HepG2 (cell line): ENCODE data around the gene SP3. TPM values are rescaled to one million over a fixed set of nuclear protein-coding genes. Genes with fewer than 3 reads are reported as not detected.

Experiments used
- ATAC-seq: fragments of 200-7000 bp; cut with Tn5 transposase; 3 replicates; pipeline ENCODE4 v1.9.1; 2020; ENCODE audit warnings: mild to moderate bottlenecking, moderate library complexity
- BruUV-seq: library from RNA; stranded (reverse); fragments of 400-500 nt; replicated peaks from 2 replicates; lab custom pipeline; 2021; lab: Mats Ljungman, UMichigan
- CTCF ChIA-PET: fragments of 300-600 bp; formaldehyde crosslinking; extraction: SDS; loops from one replicate; lab custom pipeline; 2021; ENCODE audit warnings: low total read pairs, inconsistent platforms, low intra/inter-chr PET ratio; lab: Yijun Ruan, JAX
- POLR2A ChIA-PET: fragments of 350-600 bp; sonication (Branson Sonifier 250); formaldehyde crosslinking; loops from one replicate; lab custom pipeline; 2020; ENCODE audit warnings: antibody characterized with exemption, inconsistent platforms; lab: Yijun Ruan, JAX
- DNase-seq: peaks from one replicate; pipeline ENCODE4 v3.0.0-alpha.2; 2015; ENCODE audit warnings: low spot score
- FAIRE-seq: peaks from 3 replicates; lab custom pipeline; 2011; peaks lifted over from hg19 to GRCh38; lab: Jason Lieb, UNC
- H2AFZ ChIP-seq: one replicate; pipeline ENCODE4 v1.6.1; 2011; ENCODE audit warnings: low read length, inconsistent platforms
- H3K27ac ChIP-seq: fragments of 300-600 bp; 3 replicates; pipeline ENCODE4 v1.8.0; 2011; ENCODE audit warnings: mixed run types, mild to moderate bottlenecking, mixed read lengths, low read length, inconsistent platforms; ENCODE audit not compliant: insufficient read depth; ENCODE audit errors: extremely low read length
- H3K27me3 ChIP-seq, 2 experiments: fragments of 200-600 bp in 1 of 2; 2 replicates in 1 of 2; 3 replicates in 1 of 2; pipeline versions ENCODE4 v1.6.0 to v1.8.0; 2011; ENCODE audit warnings: low read length in 2 of 2, mild to moderate bottlenecking in 2 of 2, moderate library complexity in 2 of 2, inconsistent platforms in 1 of 2; ENCODE audit not compliant: insufficient read depth in 2 of 2, control insufficient read depth in 1 of 2
- H3K36me3 ChIP-seq, 2 experiments: fragments of 200-600 bp in 1 of 2; replicated peaks in 1 of 2; 2 replicates in 1 of 2; 3 replicates in 1 of 2; pipeline versions ENCODE4 v1.5.1 to v1.8.0; 2011; ENCODE audit warnings: low read length in 2 of 2, inconsistent platforms in 1 of 2; ENCODE audit not compliant: insufficient read depth in 2 of 2, control insufficient read depth in 1 of 2
- H3K4me1 ChIP-seq: 2 replicates; pipeline ENCODE4 v1.5.1; 2012; ENCODE audit warnings: low read length, inconsistent platforms; ENCODE audit not compliant: insufficient read depth
- H3K4me2 ChIP-seq: 2 replicates; pipeline ENCODE4 v1.6.0; 2011; ENCODE audit warnings: low read depth, low read length, inconsistent platforms
- H3K4me3 ChIP-seq, 3 experiments: fragments of 200-600 bp in 1 of 3; sonication (generic), shearing (Covaris generic) in 1 of 3; replicated peaks in 1 of 3; 2 replicates each; pipeline ENCODE4 v1.5.1; 2011 to 2016; ENCODE audit warnings: low read length in 3 of 3, inconsistent platforms in 2 of 3, low read depth in 2 of 3, mild to moderate bottlenecking in 2 of 3, control low read depth in 1 of 3, mixed read lengths in 1 of 3; ENCODE audit not compliant: insufficient read depth in 1 of 3
- H3K79me2 ChIP-seq: one replicate; pipeline ENCODE4 v1.6.1; 2011; ENCODE audit warnings: low read length, inconsistent platforms; ENCODE audit not compliant: insufficient read depth
- H3K9ac ChIP-seq: 2 replicates; pipeline ENCODE4 v1.6.0; 2011; ENCODE audit warnings: mild to moderate bottlenecking, low read depth, low read length, inconsistent platforms; ENCODE audit not compliant: insufficient read depth
- H3K9me3 ChIP-seq: 2 replicates; pipeline ENCODE4 v1.5.1; 2012; ENCODE audit warnings: mild to moderate bottlenecking, low read length
- H4K20me1 ChIP-seq: 2 replicates; pipeline ENCODE4 v1.6.0; 2011; ENCODE audit warnings: inconsistent platforms, mild to moderate bottlenecking, low read length, moderate library complexity; ENCODE audit not compliant: insufficient read depth
- AGO2 ChIP-seq: fragments of 200-400 bp; formaldehyde crosslinking; optimal IDR thresholded peaks from 2 replicates; pipeline ENCODE3; 2017; ENCODE audit warnings: mild to moderate bottlenecking, low read depth, low read length, moderate library complexity
- AKAP8 ChIP-seq: sonication (generic); formaldehyde crosslinking; IDR thresholded peaks from 2 replicates; pipeline ENCODE4 v1.5.1; 2020; ENCODE audit warnings: mild to moderate bottlenecking, missing genetic modification reagents
- ELF1 ChIP-seq: sonication (generic); formaldehyde crosslinking; IDR thresholded peaks from 2 replicates; pipeline ENCODE4 v1.4.0; 2020; ENCODE audit warnings: missing genetic modification reagents
- FOXO1 ChIP-seq: sonication (generic); formaldehyde crosslinking; IDR thresholded peaks from 2 replicates; pipeline ENCODE4 v1.4.0; 2020; ENCODE audit warnings: missing genetic modification reagents
- JARID2 ChIP-seq: sonication (generic); formaldehyde crosslinking; IDR thresholded peaks from 2 replicates; pipeline ENCODE4 v1.8.1; 2023; ENCODE audit warnings: missing genetic modification reagents, inconsistent platforms; ENCODE audit not compliant: insufficient replicate concordance
- KLF13 ChIP-seq: sonication (generic); formaldehyde crosslinking; IDR thresholded peaks from 2 replicates; pipeline ENCODE4 v1.4.0; 2020; ENCODE audit warnings: mild to moderate bottlenecking, missing genetic modification reagents
- LCORL ChIP-seq, 2 experiments: fragments of 450-650 bp in 1 of 2; sonication (generic) in 1 of 2; formaldehyde crosslinking in 1 of 2; IDR thresholded peaks; 2 replicates each; pipeline versions ENCODE4 v1.5.0 to v1.6.1; 2017 to 2020; ENCODE audit warnings: antibody characterized with exemption in 1 of 2, missing genetic modification reagents in 1 of 2
- MAFG ChIP-seq: sonication (generic); formaldehyde crosslinking; IDR thresholded peaks from 2 replicates; pipeline ENCODE4 v1.5.1; 2020; ENCODE audit warnings: mild to moderate bottlenecking, missing genetic modification reagents
- MATR3 ChIP-seq: sonication (generic); formaldehyde crosslinking; IDR thresholded peaks from 2 replicates; pipeline ENCODE4 v1.4.0; 2020; ENCODE audit warnings: missing genetic modification reagents
- MIER2 ChIP-seq: IDR thresholded peaks from 2 replicates; pipeline ENCODE4 v1.6.1; 2016; ENCODE audit warnings: missing biosample characterization, missing genetic modification reagents
- PHF8 ChIP-seq: sonication (generic); formaldehyde crosslinking; IDR thresholded peaks from 2 replicates; pipeline ENCODE4 v1.5.0; 2020; ENCODE audit warnings: missing genetic modification reagents
- POGZ ChIP-seq: sonication (generic); formaldehyde crosslinking; IDR thresholded peaks from 2 replicates; pipeline ENCODE4 v1.4.0; 2020; ENCODE audit warnings: mild to moderate bottlenecking, missing genetic modification reagents
- TBX2 ChIP-seq: sonication (generic); formaldehyde crosslinking; IDR thresholded peaks from 2 replicates; pipeline ENCODE4 v1.5.0; 2020; ENCODE audit warnings: missing genetic modification reagents, mild to moderate bottlenecking, borderline replicate concordance
- TGIF2 ChIP-seq: IDR thresholded peaks from 2 replicates; pipeline ENCODE4 v1.6.1; 2016; ENCODE audit warnings: control low read depth, missing compliant biosample characterization
- ZBTB7A ChIP-seq: sonication (generic); formaldehyde crosslinking; IDR thresholded peaks from 2 replicates; pipeline ENCODE4 v1.8.0; 2022; ENCODE audit warnings: mild to moderate bottlenecking, missing genetic modification reagents
- ZFYVE20 ChIP-seq: sonication (generic); formaldehyde crosslinking; IDR thresholded peaks from 2 replicates; pipeline ENCODE4 v1.8.0; 2023; ENCODE audit warnings: low read depth, mild to moderate bottlenecking, moderate library complexity, missing genetic modification reagents, borderline replicate concordance
- ZNF326 ChIP-seq: sonication (generic); formaldehyde crosslinking; IDR thresholded peaks from 2 replicates; pipeline ENCODE4 v1.4.0; 2020; ENCODE audit warnings: missing genetic modification reagents, borderline replicate concordance
- ZNF678 ChIP-seq: sonication (generic); formaldehyde crosslinking; IDR thresholded peaks from 2 replicates; pipeline ENCODE4 v1.4.0; 2020; ENCODE audit warnings: mild to moderate bottlenecking, missing genetic modification reagents
- ZNF749 ChIP-seq: sonication (generic); formaldehyde crosslinking; IDR thresholded peaks from 2 replicates; pipeline ENCODE4 v1.8.0; 2022; ENCODE audit warnings: mild to moderate bottlenecking, missing genetic modification reagents, moderate library complexity, borderline replicate concordance
- WGBS: methylation state at CpG from one replicate; pipeline ENCODE4 v1.1.6; 2017; ENCODE audit warnings: low lambda C conversion rate; 5-methylcytosine and 5-hydroxymethylcytosine counted together
- in situ Hi-C: cut with HindIII; loops from 2 replicates; pipeline ENCODE4 v1.10.0; 2017; ENCODE audit warnings: low pct_unique_long_range_greater_than_20kb; ENCODE audit not compliant: extremely low pct_ligation_motif_present
- intact Hi-C: fragments of 100-400 bp; cut with micrococcal nuclease; formaldehyde crosslinking; loops from one replicate; pipeline ENCODE4 v1.10.0; 2022; ENCODE audit not compliant: unreplicated experiment
- polyA plus RNA-seq, 8 experiments: library from polyadenylated mRNA; depleted of rRNA in 3 of 8; stranded (reverse) in 7 of 8; unstranded in 1 of 8; fragments of >200 nt; fragmentation: Illumina TruSeq in 4 of 8; extraction: Trizol in 4 of 8; gene quantifications; 2 replicates each; pipeline versions ENCODE4 v1.2.1 to v1.2.3, GENCODE V29; 2011 to 2016; ENCODE audit warnings: low read depth in 4 of 8, missing spikeins in 1 of 8, mixed read lengths in 1 of 8; ENCODE audit not compliant: insufficient read depth in 1 of 8
- total RNA-seq, 5 experiments: library from RNA; depleted of rRNA; stranded (reverse); fragments of >200 nt; fragmentation: Illumina TruSeq; extraction: Trizol; gene quantifications; 2 replicates each; pipeline ENCODE4 v1.2.3, GENCODE V29; 2016; ENCODE audit warnings: low read depth in 1 of 5
- TF ChIP-seq, protein P1 (sequence below): IDR thresholded peaks from 2 replicates; pipeline ENCODE4 v1.6.1; 2018; ENCODE audit warnings: missing genetic modification reagents
- TF ChIP-seq, protein P2 (sequence below): sonication (generic); formaldehyde crosslinking; conservative IDR thresholded peaks from 2 replicates; pipeline ENCODE4 v1.8.0; 2022; ENCODE audit warnings: mild to moderate bottlenecking, moderate library complexity, missing genetic modification reagents
- TF ChIP-seq, protein P3 (sequence below): sonication (generic); formaldehyde crosslinking; IDR thresholded peaks from 2 replicates; pipeline ENCODE4 v1.5.0; 2020; ENCODE audit warnings: mild to moderate bottlenecking, low read depth, missing genetic modification reagents, borderline replicate concordance
- TF ChIP-seq, protein P4 (sequence below): sonication (generic); formaldehyde crosslinking; conservative IDR thresholded peaks from 2 replicates; pipeline ENCODE4 v1.4.0; 2020; ENCODE audit warnings: missing genetic modification reagents

Gene SP3
- total and polyA plus RNA-seq, 2 of the 13 experiments (the other 11 are each of a cell fraction or from before 2014, with no cell fraction given), result 57.3 to 132 TPM

DNA sequence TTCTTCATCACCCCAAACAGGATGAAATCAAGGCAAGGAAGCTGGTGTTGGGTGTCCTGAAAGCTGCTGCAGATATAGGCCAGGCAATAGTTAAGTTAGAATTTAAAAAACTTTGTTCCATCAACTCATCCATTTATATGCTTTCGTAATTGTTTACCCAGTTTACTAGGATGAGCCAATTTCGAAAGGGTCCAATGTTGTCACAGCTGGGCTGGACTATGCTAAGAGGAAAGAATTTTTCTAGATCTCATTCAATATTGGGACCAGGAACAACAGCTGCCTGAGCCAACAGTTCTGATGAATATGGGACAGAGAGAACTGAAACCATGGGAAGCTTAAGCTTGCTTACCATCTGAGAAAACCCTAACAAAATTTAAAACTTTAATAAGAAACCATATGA is 21.6 kb upstream of the SP3 start:
- BruUV-seq, result no TSS peak
- Histone ChIP-seq H3K79me2 (no peaks in the 10 kb centered on the region), H3K4me3 (0 out of 6 replicates have a peak overlapping the region, but pooled peaks of 1 of the 3 experiments have one; percentile 15), H3K36me3 (no peaks in the 10 kb centered on the region), H3K9me3 (no peaks in the 10 kb centered on the region), H3K4me2 (peak overlapping the region; percentile 29; the same call in 1 of the 2 replicates), H3K27ac (no peak overlapping the region), H2AFZ (no peak overlapping the region), H3K27me3 (no peaks in the 10 kb centered on the region; a peak in 1 of 5 replicates), H4K20me1 (no peaks in the 10 kb centered on the region), H3K4me1 (peaks cover 48% of the 10 kb centered on the region), H3K9ac (no peak overlapping the region)
- in situ Hi-C loops (no loop called here), intact Hi-C loops (no loop called here)
- peak; percentile 69 for DNase-seq
- peak; percentile 63 for FAIRE-seq
- 0% methylated on average over 2 of the region's 2 CpGs for WGBS
- ATAC-seq, result peak; percentile 53
- ChIA-PET POLR2A (interaction anchor here (0.5 to 1.3 kb wide), 2 partner anchors 14 to 23 kb away, joined by 3 read pairs; no protein-coding TSS in a partner anchor), CTCF (no interaction called here)
- no peak for TF ChIP-seq KLF13 (CRISPR knock-in tag)
- TF ChIP-seq JARID2 (CRISPR knock-in tag), result no peak
- TF ChIP-seq ZFYVE20, result no peak
- no peak for TF ChIP-seq ZBTB7A (CRISPR knock-in tag)
- no peak for TF ChIP-seq ELF1 (CRISPR knock-in tag)
- TF ChIP-seq TBX2 (CRISPR knock-in tag), result no peak
- no peak for TF ChIP-seq ZNF678 (CRISPR knock-in tag)
- TF ChIP-seq AKAP8, result no peak
- TF ChIP-seq, protein P1, sequence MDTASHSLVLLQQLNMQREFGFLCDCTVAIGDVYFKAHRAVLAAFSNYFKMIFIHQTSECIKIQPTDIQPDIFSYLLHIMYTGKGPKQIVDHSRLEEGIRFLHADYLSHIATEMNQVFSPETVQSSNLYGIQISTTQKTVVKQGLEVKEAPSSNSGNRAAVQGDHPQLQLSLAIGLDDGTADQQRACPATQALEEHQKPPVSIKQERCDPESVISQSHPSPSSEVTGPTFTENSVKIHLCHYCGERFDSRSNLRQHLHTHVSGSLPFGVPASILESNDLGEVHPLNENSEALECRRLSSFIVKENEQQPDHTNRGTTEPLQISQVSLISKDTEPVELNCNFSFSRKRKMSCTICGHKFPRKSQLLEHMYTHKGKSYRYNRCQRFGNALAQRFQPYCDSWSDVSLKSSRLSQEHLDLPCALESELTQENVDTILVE (CRISPR knock-in tag), result 0 out of 2 replicates have a peak, but pooled peaks have one; percentile 41
- TF ChIP-seq MATR3, result no peak
- no peak for TF ChIP-seq ZNF326 (CRISPR knock-in tag)
- TF ChIP-seq LCORL (IDR thresholded peaks at IDR 0.05), result no peak
- TF ChIP-seq LCORL (CRISPR knock-in tag; IDR thresholded peaks at IDR 0.05), result 0 out of 2 replicates have a peak, but pooled peaks have one; percentile 31
- no peak for TF ChIP-seq AGO2
- TF ChIP-seq POGZ (CRISPR knock-in tag), result 0 out of 2 replicates have a peak, but pooled peaks have one; percentile 21
- no peak for TF ChIP-seq TGIF2 (CRISPR knock-in tag)
- TF ChIP-seq, protein P2, sequence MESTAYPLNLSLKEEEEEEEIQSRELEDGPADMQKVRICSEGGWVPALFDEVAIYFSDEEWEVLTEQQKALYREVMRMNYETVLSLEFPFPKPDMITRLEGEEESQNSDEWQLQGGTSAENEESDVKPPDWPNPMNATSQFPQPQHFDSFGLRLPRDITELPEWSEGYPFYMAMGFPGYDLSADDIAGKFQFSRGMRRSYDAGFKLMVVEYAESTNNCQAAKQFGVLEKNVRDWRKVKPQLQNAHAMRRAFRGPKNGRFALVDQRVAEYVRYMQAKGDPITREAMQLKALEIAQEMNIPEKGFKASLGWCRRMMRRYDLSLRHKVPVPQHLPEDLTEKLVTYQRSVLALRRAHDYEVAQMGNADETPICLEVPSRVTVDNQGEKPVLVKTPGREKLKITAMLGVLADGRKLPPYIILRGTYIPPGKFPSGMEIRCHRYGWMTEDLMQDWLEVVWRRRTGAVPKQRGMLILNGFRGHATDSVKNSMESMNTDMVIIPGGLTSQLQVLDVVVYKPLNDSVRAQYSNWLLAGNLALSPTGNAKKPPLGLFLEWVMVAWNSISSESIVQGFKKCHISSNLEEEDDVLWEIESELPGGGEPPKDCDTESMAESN, result no peak
- TF ChIP-seq, protein P3, sequence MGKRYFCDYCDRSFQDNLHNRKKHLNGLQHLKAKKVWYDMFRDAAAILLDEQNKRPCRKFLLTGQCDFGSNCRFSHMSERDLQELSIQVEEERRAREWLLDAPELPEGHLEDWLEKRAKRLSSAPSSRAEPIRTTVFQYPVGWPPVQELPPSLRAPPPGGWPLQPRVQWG, result no peak
- TF ChIP-seq, protein P4, sequence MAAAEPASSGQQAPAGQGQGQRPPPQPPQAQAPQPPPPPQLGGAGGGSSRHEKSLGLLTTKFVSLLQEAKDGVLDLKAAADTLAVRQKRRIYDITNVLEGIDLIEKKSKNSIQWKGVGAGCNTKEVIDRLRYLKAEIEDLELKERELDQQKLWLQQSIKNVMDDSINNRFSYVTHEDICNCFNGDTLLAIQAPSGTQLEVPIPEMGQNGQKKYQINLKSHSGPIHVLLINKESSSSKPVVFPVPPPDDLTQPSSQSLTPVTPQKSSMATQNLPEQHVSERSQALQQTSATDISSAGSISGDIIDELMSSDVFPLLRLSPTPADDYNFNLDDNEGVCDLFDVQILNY (CRISPR knock-in tag), result no peak
- no peak for TF ChIP-seq FOXO1
- no peak for TF ChIP-seq PHF8 (CRISPR knock-in tag)
- TF ChIP-seq ZNF749, result no peak
- no peak for TF ChIP-seq MIER2
- no peak for TF ChIP-seq MAFG (CRISPR knock-in tag)
